Neuron (in vitro differentiated cells): ENCODE measurements around the gene CNTNAP2.
"Not testable (repeated sequence)": the region's sequence is repeated elsewhere in the genome, so short reads cannot be mapped to it uniquely, and the experiment has no call there.

Experiments
- H2AFZ ChIP-seq: one replicate; pipeline ENCODE4 v1.6.1; 2013; ENCODE audit warnings: low read depth, mild to moderate bottlenecking, inconsistent platforms, low read length, moderate library complexity
- H3K27me3 ChIP-seq: one replicate; pipeline ENCODE4 v1.6.1; 2013; ENCODE audit warnings: low read length; ENCODE audit not compliant: insufficient read depth
- H3K36me3 ChIP-seq: one replicate; pipeline ENCODE4 v1.6.1; 2013; ENCODE audit warnings: low read length; ENCODE audit not compliant: insufficient read depth
- H3K4me1 ChIP-seq: one replicate; pipeline ENCODE4 v1.6.1; 2013; ENCODE audit warnings: low read length; ENCODE audit not compliant: insufficient read depth
- H3K4me3 ChIP-seq: 2 replicates; pipeline ENCODE4 v1.5.1; 2013; ENCODE audit warnings: mild to moderate bottlenecking, low read length, moderate library complexity
- H3K9me3 ChIP-seq: one replicate; pipeline ENCODE4 v1.6.1; 2013; ENCODE audit warnings: low read length

The CNTNAP2 gene

GRCh38 chr7:147721962-147722830, 1605.6 kb downstream of the CNTNAP2 start:
- H3K4me3 ChIP-seq = no peak overlapping the region
- H3K9me3 ChIP-seq = no peaks in the 10 kb centered on the region
- no peaks in the 10 kb centered on the region for H3K27me3 ChIP-seq
- H2AFZ ChIP-seq = no peak overlapping the region
- no peaks in the 10 kb centered on the region for H3K36me3 ChIP-seq
- no peaks in the 10 kb centered on the region for H3K4me1 ChIP-seq

GRCh38 chr7:147723536-147723935, 1606.9 kb downstream of the CNTNAP2 start:
- Histone ChIP-seq H3K9me3 (no peaks in the 10 kb centered on the region), H3K4me3 (no peak overlapping the region), H3K4me1 (no peaks in the 10 kb centered on the region), H2AFZ (no peak overlapping the region), H3K27me3 (no peaks in the 10 kb centered on the region), H3K36me3 (no peaks in the 10 kb centered on the region)

GRCh38 chr7:147731311-147731710, 1614.7 kb downstream of the CNTNAP2 start:
- no peaks in the 10 kb centered on the region for H3K27me3 ChIP-seq
- no peaks in the 10 kb centered on the region for H3K4me1 ChIP-seq
- no peaks in the 10 kb centered on the region for H3K36me3 ChIP-seq
- no peak overlapping the region for H3K4me3 ChIP-seq
- no peaks in the 10 kb centered on the region for H3K9me3 ChIP-seq
- no peak overlapping the region for H2AFZ ChIP-seq

- not testable (repeated sequence) for H3K4me1 ChIP-seq, H3K36me3 ChIP-seq, H3K4me3 ChIP-seq, H3K27me3 ChIP-seq, H3K9me3 ChIP-seq, H2AFZ ChIP-seq
These were observed 1621.1 kb downstream of the CNTNAP2 start for GRCh38 chr7:147737559-147738214.

- no peak overlapping the region for H3K4me3 ChIP-seq
- H2AFZ ChIP-seq = no peak overlapping the region
- H3K4me1 ChIP-seq = no peaks in the 10 kb centered on the region
- no peaks in the 10 kb centered on the region for H3K9me3 ChIP-seq
- no peaks in the 10 kb centered on the region for H3K27me3 ChIP-seq
- H3K36me3 ChIP-seq = no peaks in the 10 kb centered on the region
These were observed 1625.7 kb downstream of the CNTNAP2 start for GRCh38 chr7:147742301-147742700.

GRCh38 chr7:147756300-147756699, 1639.7 kb downstream of the CNTNAP2 start:
- Histone ChIP-seq H2AFZ (no peak overlapping the region), H3K4me1 (no peaks in the 10 kb centered on the region), H3K36me3 (no peaks in the 10 kb centered on the region), H3K4me3 (no peak overlapping the region), H3K27me3 (no peaks in the 10 kb centered on the region), H3K9me3 (no peaks in the 10 kb centered on the region)

- H3K27me3 ChIP-seq = no peaks in the 10 kb centered on the region
- no peaks in the 10 kb centered on the region for H3K4me1 ChIP-seq
- H3K9me3 ChIP-seq = no peaks in the 10 kb centered on the region
- no peak overlapping the region for H3K4me3 ChIP-seq
- H3K36me3 ChIP-seq = no peaks in the 10 kb centered on the region
- H2AFZ ChIP-seq = no peak overlapping the region
These were observed 1642.8 kb downstream of the CNTNAP2 start for GRCh38 chr7:147759327-147759943.

GRCh38 chr7:147765301-147765700, 1648.7 kb downstream of the CNTNAP2 start:
- Histone ChIP-seq H3K36me3 (no peaks in the 10 kb centered on the region), H3K4me1 (no peaks in the 10 kb centered on the region), H2AFZ (no peak overlapping the region), H3K27me3 (no peaks in the 10 kb centered on the region), H3K4me3 (no peak overlapping the region), H3K9me3 (no peaks in the 10 kb centered on the region)

- H3K4me3 ChIP-seq = no peak overlapping the region
- H3K4me1 ChIP-seq = peaks cover 12% of the 10 kb centered on the region
- H2AFZ ChIP-seq = peak overlapping the region; percentile 26
- H3K9me3 ChIP-seq = no peaks in the 10 kb centered on the region
- H3K27me3 ChIP-seq = no peaks in the 10 kb centered on the region
- H3K36me3 ChIP-seq = no peaks in the 10 kb centered on the region
These were observed 1654.7 kb downstream of the CNTNAP2 start for GRCh38 chr7:147771344-147771743.

- no peak overlapping the region for H3K4me3 ChIP-seq
- H3K27me3 ChIP-seq = no peaks in the 10 kb centered on the region
- no peak overlapping the region for H2AFZ ChIP-seq
- no peaks in the 10 kb centered on the region for H3K36me3 ChIP-seq
- H3K4me1 ChIP-seq = peaks cover 12% of the 10 kb centered on the region
- H3K9me3 ChIP-seq = no peaks in the 10 kb centered on the region
These were observed 1657.9 kb downstream of the CNTNAP2 start for GRCh38 chr7:147774461-147774860.

GRCh38 chr7:147775516-147776284, 1659.1 kb downstream of the CNTNAP2 start:
- no peaks in the 10 kb centered on the region for H3K9me3 ChIP-seq
- no peaks in the 10 kb centered on the region for H3K27me3 ChIP-seq
- peaks cover 12% of the 10 kb centered on the region for H3K4me1 ChIP-seq
- H2AFZ ChIP-seq = no peak overlapping the region
- no peaks in the 10 kb centered on the region for H3K36me3 ChIP-seq
- H3K4me3 ChIP-seq = no peak overlapping the region

GRCh38 chr7:147777309-147777708, 1660.7 kb downstream of the CNTNAP2 start:
- H3K9me3 ChIP-seq = no peaks in the 10 kb centered on the region
- no peak overlapping the region for H3K4me3 ChIP-seq
- no peak overlapping the region for H2AFZ ChIP-seq
- H3K4me1 ChIP-seq = peaks cover 7% of the 10 kb centered on the region
- H3K27me3 ChIP-seq = no peaks in the 10 kb centered on the region
- no peaks in the 10 kb centered on the region for H3K36me3 ChIP-seq

GRCh38 chr7:147779949-147780348, 1663.3 kb downstream of the CNTNAP2 start:
- no peak overlapping the region for H2AFZ ChIP-seq
- H3K9me3 ChIP-seq = no peaks in the 10 kb centered on the region
- peaks cover 7% of the 10 kb centered on the region for H3K4me1 ChIP-seq
- no peaks in the 10 kb centered on the region for H3K27me3 ChIP-seq
- H3K4me3 ChIP-seq = no peak overlapping the region
- H3K36me3 ChIP-seq = no peaks in the 10 kb centered on the region
